NCI-H146 (cell line): ENCODE results near the gene PTRH1.
"Not testable (repeated sequence)": the region's sequence is repeated elsewhere in the genome, so short reads cannot be mapped to it uniquely, and the experiment has no call there.

Experiments
- DNase-seq: peaks from one replicate; lab custom pipeline; 2025; lab: John Stamatoyannopoulos, UW

The PTRH1 gene

GRCh38 chr9:127715470-127716337 is at the start of gene PTRH1, which contains the start of gene TTC16:
PTRH1 (minus strand) TSS chr9:127715663; CDS start chr9:127715639, 24 bp downstream.
TTC16 (plus strand) TSS chr9:127716079; CDS start chr9:127716146, 67 bp downstream.
- DNase-seq = peak; percentile 86

- DNase-seq = no peak
Measured at GRCh38 chr9:127763918-127764384, 48.5 kb upstream of the PTRH1 start.

- no peak for DNase-seq
Measured at GRCh38 chr9:127762111-127762676, 46.7 kb upstream of the PTRH1 start.

- no peak for DNase-seq
Measured at GRCh38 chr9:127761491-127761956, 46.1 kb upstream of the PTRH1 start.

GRCh38 chr9:127761061-127761460 is 45.6 kb upstream of the PTRH1 start:
- no peak for DNase-seq

GRCh38 chr9:127758843-127759242 is 43.4 kb upstream of the PTRH1 start:
- no peak for DNase-seq

- DNase-seq = not testable (repeated sequence)
Measured at GRCh38 chr9:127756776-127757175, 41.3 kb upstream of the PTRH1 start.

- DNase-seq = no peak
Measured at GRCh38 chr9:127756233-127756632, 40.8 kb upstream of the PTRH1 start.

GRCh38 chr9:127755061-127756060 is 39.9 kb upstream of the PTRH1 start:
- DNase-seq = peak; percentile 39

GRCh38 chr9:127754099-127755060 is 38.9 kb upstream of the PTRH1 start:
- DNase-seq = peak; percentile 30

- no peak for DNase-seq
Measured at GRCh38 chr9:127753622-127754021, 38.2 kb upstream of the PTRH1 start.

- DNase-seq = no peak
Measured at GRCh38 chr9:127753148-127753547, 37.7 kb upstream of the PTRH1 start.

- DNase-seq = no peak
Measured at GRCh38 chr9:127751269-127752054, 36.0 kb upstream of the PTRH1 start.

GRCh38 chr9:127749090-127749787 is 33.8 kb upstream of the PTRH1 start:
- DNase-seq = no peak

GRCh38 chr9:127746959-127747569 is 31.6 kb upstream of the PTRH1 start:
- DNase-seq = no peak

- no peak for DNase-seq
Measured at GRCh38 chr9:127744398-127745110, 29.1 kb upstream of the PTRH1 start.

- DNase-seq = peak; percentile 95
Measured at GRCh38 chr9:127742435-127743088, 27.1 kb upstream of the PTRH1 start.
